GM12875 (cell line): ENCODE results near the gene SCG3.

Source experiments
- H3K4me3 ChIP-seq: one replicate; pipeline ENCODE4 v1.5.1; 2011; ENCODE audit warnings: low read depth, low read length, control low read depth
- CTCF ChIP-seq: IDR thresholded peaks from 2 replicates; pipeline ENCODE4 v1.5.1; 2011; ENCODE audit warnings: low read depth, mild to moderate bottlenecking, control low read depth, inconsistent platforms, low read length, moderate library complexity, borderline replicate concordance; ENCODE audit not compliant: insufficient read depth

The SCG3 gene

GRCh38 chr15:51718746-51719145 lies 37.4 kb downstream of the SCG3 start:
- no peak overlapping the region for H3K4me3 ChIP-seq
- no peak for TF ChIP-seq CTCF

GRCh38 chr15:51720201-51720995 lies 39.1 kb downstream of the SCG3 start:
- no peak for TF ChIP-seq CTCF

GRCh38 chr15:51721199-51721960 lies 40.1 kb downstream of the SCG3 start:
- no peak overlapping the region for H3K4me3 ChIP-seq
- no peak for TF ChIP-seq CTCF

More at GRCh38 chr15:51720201-51720995, 39.1 kb downstream of the SCG3 start:
- no peak overlapping the region for H3K4me3 ChIP-seq

- H3K4me3 ChIP-seq, result no peak overlapping the region
- no peak for TF ChIP-seq CTCF
Observed at GRCh38 chr15:51724199-51724598, 42.9 kb downstream of the SCG3 start.

DNA sequence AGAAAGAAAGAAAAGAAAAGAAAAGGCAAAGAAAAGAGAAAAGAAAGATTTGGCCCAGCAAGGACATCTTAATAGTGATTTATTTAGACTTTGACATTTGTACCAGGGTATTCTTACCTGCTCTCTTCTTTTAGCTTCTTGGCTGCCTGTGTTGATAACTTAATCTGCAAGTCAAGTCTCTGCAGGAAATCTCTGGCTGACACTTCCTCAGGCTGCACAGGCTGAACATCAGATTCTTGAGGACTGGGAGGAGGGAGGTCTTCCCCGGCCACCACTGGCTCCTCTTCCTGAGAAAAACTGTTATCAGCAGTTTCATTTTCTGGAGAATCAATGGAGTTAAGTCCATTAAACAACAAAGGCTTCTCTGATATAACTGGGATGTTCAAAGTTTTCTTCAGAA lies 43.4 kb downstream of the SCG3 start:
- no peak for TF ChIP-seq CTCF
- no peak overlapping the region for H3K4me3 ChIP-seq

- peak overlapping the region; percentile 27 for H3K4me3 ChIP-seq
- TF ChIP-seq CTCF, result no peak
Observed at GRCh38 chr15:51726302-51727073, 45.2 kb downstream of the SCG3 start.
